GM12878 (cell line): ENCODE measurements around the gene EFCC1. TPM values are rescaled to one million over a fixed set of nuclear protein-coding genes. Genes with fewer than 3 reads are reported as not detected.

Experiments
- ATAC-seq: fragments of 200-7000 bp; cut with Tn5 transposase; 3 replicates; pipeline ENCODE4 v1.9.1; 2020; ENCODE audit warnings: mild to moderate bottlenecking, moderate library complexity
- BruUV-seq: library from RNA; stranded (reverse); fragments of 400-500 nt; replicated peaks from 2 replicates; lab custom pipeline; 2021; lab: Mats Ljungman, UMichigan
- CTCF ChIA-PET: fragments of 300-600 bp; sonication (Branson Sonifier 250); formaldehyde crosslinking; extraction: SDS; loops from one replicate; lab custom pipeline; 2021; ENCODE audit warnings: inconsistent platforms; lab: Yijun Ruan, JAX
- POLR2A ChIA-PET: fragments of 350-600 bp; formaldehyde crosslinking; extraction: SDS; loops from one replicate; lab custom pipeline; 2021; ENCODE audit warnings: inconsistent platforms; lab: Charles Lee
- RAD21 ChIA-PET: fragments of 300-600 bp; sonication (Branson Sonifier 250); formaldehyde crosslinking; loops from one replicate; lab custom pipeline; 2023; ENCODE audit warnings: antibody characterized with exemption; ENCODE audit not compliant: unreplicated experiment; lab: Charles Lee
- SMC1A ChIA-PET: fragments of 300-600 bp; sonication (Branson Sonifier 250); formaldehyde crosslinking; loops from one replicate; lab custom pipeline; 2023; ENCODE audit not compliant: unreplicated experiment, uncharacterized antibody; lab: Charles Lee
- DNase-seq: peaks from one replicate; pipeline ENCODE4 v3.0.0-alpha.2; 2011; ENCODE audit warnings: low read depth, low spot score
- FAIRE-seq: peaks from 3 replicates; lab custom pipeline; 2011; peaks lifted over from hg19 to GRCh38; lab: Jason Lieb, UNC
- H2AFZ ChIP-seq: 2 replicates; pipeline ENCODE4 v1.6.0; 2011; ENCODE audit warnings: low read depth, low read length, control low read depth; ENCODE audit not compliant: control insufficient read depth
- H3K27ac ChIP-seq: 2 replicates; pipeline ENCODE4 v1.5.1; 2011; ENCODE audit warnings: control low read depth; ENCODE audit not compliant: control insufficient read depth, insufficient read depth
- H3K27me3 ChIP-seq, 2 experiments: replicated peaks in 1 of 2; 2 replicates each; pipeline versions ENCODE4 v1.6.0 to v1.6.1; 2011; ENCODE audit warnings: low read length in 1 of 2; ENCODE audit not compliant: control insufficient read depth in 2 of 2, insufficient read depth in 2 of 2
- H3K36me3 ChIP-seq, 2 experiments: 2 replicates each; pipeline ENCODE4 v1.5.1; 2011; ENCODE audit warnings: low read length in 1 of 2; ENCODE audit not compliant: control insufficient read depth in 2 of 2, insufficient read depth in 2 of 2
- H3K4me1 ChIP-seq: 2 replicates; pipeline ENCODE4 v1.6.1; 2011; ENCODE audit warnings: mild to moderate bottlenecking, low read length, moderate library complexity, mixed read lengths; ENCODE audit not compliant: control insufficient read depth, insufficient read depth
- H3K4me2 ChIP-seq: 2 replicates; pipeline ENCODE4 v1.6.0; 2011; ENCODE audit warnings: control low read depth; ENCODE audit not compliant: control insufficient read depth, insufficient read depth
- H3K4me3 ChIP-seq: fragments of 200-600 bp; sonication (generic); 2 replicates; pipeline ENCODE4 v1.5.1; 2016
- H3K79me2 ChIP-seq: 2 replicates; pipeline ENCODE4 v1.6.0; 2011; ENCODE audit warnings: low read length; ENCODE audit not compliant: control insufficient read depth, insufficient read depth
- H3K9ac ChIP-seq: 2 replicates; pipeline ENCODE4 v1.8.0; 2011; ENCODE audit warnings: low read length, control low read depth, mixed read lengths; ENCODE audit not compliant: control insufficient read depth, insufficient read depth
- H3K9me3 ChIP-seq: replicated peaks from 3 replicates; pipeline ENCODE4 v1.5.1; 2011; ENCODE audit warnings: mild to moderate bottlenecking, low read length; ENCODE audit not compliant: control insufficient read depth, insufficient read depth
- H4K20me1 ChIP-seq: 2 replicates; pipeline ENCODE4 v1.6.0; 2011; ENCODE audit not compliant: control insufficient read depth, insufficient read depth
- BRCA1 ChIP-seq: IDR thresholded peaks from 2 replicates; pipeline ENCODE4 v1.6.1; 2011; ENCODE audit warnings: low read depth, low read length, improper control_type of control experiment
- CBX3 ChIP-seq: fragments of 200-600 bp; sonication (generic); IDR thresholded peaks from 2 replicates; pipeline ENCODE4 v1.6.1; 2016; ENCODE audit warnings: low read depth, borderline replicate concordance
- CBX5 ChIP-seq: sonication (generic); IDR thresholded peaks from 2 replicates; pipeline ENCODE4 v1.6.1; 2016; ENCODE audit warnings: low read depth, moderate library complexity, mild to moderate bottlenecking, inconsistent platforms
- E2F4 ChIP-seq: IDR thresholded peaks from 2 replicates; pipeline ENCODE4 v1.6.1; 2012; ENCODE audit warnings: low read depth, low read length, improper control_type of control experiment
- EGR1 ChIP-seq, 2 experiments: IDR thresholded peaks; 1 replicate in 1 of 2; 2 replicates in 1 of 2; pipeline ENCODE4 v1.6.1; 2011 to 2012; ENCODE audit warnings: low read depth in 2 of 2, low read length in 2 of 2, borderline replicate concordance in 1 of 2, mild to moderate bottlenecking in 1 of 2, moderate library complexity in 1 of 2
- FOXK2 ChIP-seq: fragments of 450-650 bp; IDR thresholded peaks from 2 replicates; pipeline ENCODE4 v1.6.1; 2017; ENCODE audit warnings: mild to moderate bottlenecking, moderate library complexity
- HDAC6 ChIP-seq: fragments of 200-600 bp; sonication (generic); IDR thresholded peaks from one replicate; pipeline ENCODE4 v1.8.0; 2017; ENCODE audit warnings: antibody characterized with exemption; ENCODE audit not compliant: unreplicated experiment
- HDGF ChIP-seq: fragments of 450-650 bp; IDR thresholded peaks from 2 replicates; pipeline ENCODE4 v1.6.1; 2016; ENCODE audit warnings: antibody characterized with exemption
- HSF1 ChIP-seq: fragments of 150-350 bp; IDR thresholded peaks from 2 replicates; pipeline ENCODE4 v1.6.1; 2014; ENCODE audit warnings: mild to moderate bottlenecking, low read depth, low read length
- IKZF2 ChIP-seq, 2 experiments: fragments of 450-650 bp; IDR thresholded peaks; 2 replicates each; pipeline ENCODE4 v1.6.1; 2017; ENCODE audit warnings: mild to moderate bottlenecking in 2 of 2, moderate library complexity in 2 of 2
- MAX ChIP-seq: IDR thresholded peaks from 2 replicates; pipeline ENCODE4 v1.6.1; 2012; ENCODE audit warnings: low read depth, low read length, improper control_type of control experiment
- MLLT1 ChIP-seq: fragments of 450-650 bp; IDR thresholded peaks from 2 replicates; pipeline ENCODE4 v1.6.1; 2016; ENCODE audit warnings: mild to moderate bottlenecking
- NRF1 ChIP-seq: conservative IDR thresholded peaks from 2 replicates; pipeline ENCODE4 v1.6.1; 2011; ENCODE audit warnings: mild to moderate bottlenecking, low read depth, low read length, improper control_type of control experiment
- PKNOX1 ChIP-seq: fragments of 450-650 bp; IDR thresholded peaks from 2 replicates; pipeline ENCODE4 v1.6.1; 2016; ENCODE audit warnings: mild to moderate bottlenecking
- RAD51 ChIP-seq: fragments of 450-650 bp; IDR thresholded peaks from 2 replicates; pipeline ENCODE4 v1.6.1; 2016; ENCODE audit warnings: moderate library complexity, mild to moderate bottlenecking, inconsistent platforms
- RCOR1 ChIP-seq: conservative IDR thresholded peaks from 2 replicates; pipeline ENCODE4 v1.6.1; 2012; ENCODE audit warnings: low read depth, low read length, improper control_type of control experiment
- SIN3A ChIP-seq: IDR thresholded peaks from 2 replicates; pipeline ENCODE4 v1.6.1; 2012; ENCODE audit warnings: low read depth, low read length, improper control_type of control experiment
- SMC3 ChIP-seq: IDR thresholded peaks from 2 replicates; pipeline ENCODE4 v1.6.1; 2011; ENCODE audit warnings: low read length, improper control_type of control experiment, borderline replicate concordance
- SREBF1 ChIP-seq: IDR thresholded peaks from 2 replicates; pipeline ENCODE4 v1.6.1; 2012; ENCODE audit warnings: mild to moderate bottlenecking, low read length
- ZNF622 ChIP-seq: fragments of 450-650 bp; IDR thresholded peaks from 2 replicates; pipeline ENCODE4 v1.6.1; 2017; ENCODE audit warnings: mild to moderate bottlenecking, inconsistent platforms
- WGBS: methylation state at CpG from one replicate; pipeline ENCODE4 v1.1.6; 2016; ENCODE audit warnings: low lambda C conversion rate; ENCODE audit not compliant: insufficient replicate concordance, insufficient coverage; ENCODE audit errors: missing lambda C conversion rate; 5-methylcytosine and 5-hydroxymethylcytosine counted together
- in situ Hi-C: fragments of 300-500 bp; cut with MboI; formaldehyde crosslinking; loops from 9 replicates; pipeline ENCODE4 v1.14.3; 2018; ENCODE audit warnings: mixed read lengths
- intact Hi-C: fragments of 100-400 bp; cut with micrococcal nuclease; formaldehyde crosslinking; loops from one replicate; pipeline ENCODE4 v1.14.2; 2022; ENCODE audit not compliant: unreplicated experiment
- polyA plus RNA-seq, 11 experiments: library from polyadenylated mRNA; depleted of rRNA in 4 of 11; unstranded in 6 of 11; stranded (reverse) in 5 of 11; fragments of >200 nt; fragmentation: Nextera tagmentation in 4 of 11; fragmentation: Illumina TruSeq in 1 of 11; extraction: Ambion mirVana in 4 of 11; extraction: Trizol in 1 of 11; gene quantifications; 1 replicate in 1 of 11; 2 replicates in 10 of 11; pipeline versions ENCODE4 v1.2.1 to v1.2.3, GENCODE V29; 2011 to 2016; ENCODE audit warnings: inconsistent platforms in 2 of 11, missing spikeins in 2 of 11, low read depth in 1 of 11
- total RNA-seq, 4 experiments: library from RNA; depleted of rRNA in 3 of 4; stranded (reverse); fragments of >200 nt in 3 of 4; fragmentation: Illumina TruSeq in 1 of 4; extraction: Trizol in 1 of 4; gene quantifications; 2 replicates each; pipeline versions ENCODE4 v1.2.1 to v1.2.3, GENCODE V29; 2013 to 2021

The EFCC1 gene
- total and polyA plus RNA-seq, 10 of the 15 experiments (the other 5 are each of a cell fraction or from before 2014, with no cell fraction given), result not detected

- ATAC-seq (no peak), DNase-seq (no peak), FAIRE-seq (no peak)
- ChIA-PET RAD21 (no interaction called here), CTCF (interaction anchor here (0.6 kb wide), 1 partner anchor 168 kb away, joined by 3 read pairs; no protein-coding TSS in a partner anchor), POLR2A (no interaction called here), SMC1A (no interaction called here)
- intact Hi-C loops (no loop called here), in situ Hi-C loops (no loop called here)
- Histone ChIP-seq H3K4me3 (no peak overlapping the region), H3K9ac (no peak overlapping the region), H3K79me2 (no peaks in the 10 kb centered on the region), H2AFZ (no peak overlapping the region), H3K27ac (no peak overlapping the region), H4K20me1 (no peaks in the 10 kb centered on the region), H3K27me3 (no peaks in the 10 kb centered on the region), H3K4me2 (no peak overlapping the region), H3K4me1 (no peaks in the 10 kb centered on the region), H3K36me3 (no peaks in the 10 kb centered on the region), H3K9me3 (no peaks in the 10 kb centered on the region)
- 79% methylated on average over 7 of the region's 7 CpGs for WGBS
- no peak for TF ChIP-seq E2F4
- no peak for TF ChIP-seq RAD51
- TF ChIP-seq HSF1, result no peak
- TF ChIP-seq MAX, result no peak
- TF ChIP-seq FOXK2, result no peak
- TF ChIP-seq CBX3, result no peak
- no peak for TF ChIP-seq HDGF
- no peak for TF ChIP-seq HDAC6
- no peak for TF ChIP-seq PKNOX1
- no peak for TF ChIP-seq CBX5
- TF ChIP-seq IKZF2 (IDR thresholded peaks at IDR 0.05), result no peak
- TF ChIP-seq MLLT1, result no peak
- TF ChIP-seq SREBF1, result no peak
- TF ChIP-seq SIN3A, result no peak
- TF ChIP-seq EGR1 (IDR thresholded peaks at IDR 0.05; ENCODE audit: borderline replicate concordance in 1 of 2, low read depth in 2 of 2, low read length in 2 of 2), result no peak
- no peak for TF ChIP-seq ZNF622
- no peak for TF ChIP-seq BRCA1
- TF ChIP-seq SMC3, result no peak
- no peak for TF ChIP-seq NRF1
- no peak for TF ChIP-seq RCOR1
- BruUV-seq, result no TSS peak
Measured at GRCh38 chr3:129077222-129077621, 76.1 kb downstream of the EFCC1 start.
